OCI-LY3 (cell line): Measurements from ENCODE around the gene RXRA.

Source experiments
- H2AFZ ChIP-seq: fragments of 200-600, 300-600 bp; shearing (Covaris generic); 2 replicates; pipeline ENCODE4 v1.6.0; 2014; ENCODE audit warnings: antibody characterized with exemption, low read depth, low read length
- H3K27ac ChIP-seq: fragments of 200-600, 300-600 bp; sonication (generic); 2 replicates; pipeline ENCODE4 v1.5.1; 2014; ENCODE audit warnings: mild to moderate bottlenecking, low read length, moderate library complexity, mixed read lengths
- H3K27me3 ChIP-seq: fragments of 200-600, 300-600 bp; sonication (generic); 2 replicates; pipeline ENCODE4 v1.6.1; 2014; ENCODE audit warnings: low read depth, low read length, mixed read lengths
- H3K36me3 ChIP-seq: fragments of 200-600, 300-600 bp; sonication (generic); replicated peaks from 2 replicates; pipeline ENCODE3; 2014; ENCODE audit warnings: low read depth, low read length, mixed read lengths
- H3K4me1 ChIP-seq: fragments of 300-600, 200-600 bp; sonication (generic); 2 replicates; pipeline ENCODE4 v1.6.1; 2014; ENCODE audit warnings: low read length, mixed read lengths
- H3K4me2 ChIP-seq: fragments of 200-600, 300-600 bp; sonication (generic); 2 replicates; pipeline ENCODE4 v1.6.1; 2014; ENCODE audit warnings: low read length, mixed read lengths
- H3K4me3 ChIP-seq: fragments of 300-600, 200-600 bp; sonication (generic); 2 replicates; pipeline ENCODE4 v1.5.1; 2014; ENCODE audit warnings: antibody characterized with exemption, mild to moderate bottlenecking, low read length, moderate library complexity
- H3K79me2 ChIP-seq: fragments of 300-600, 200-600 bp; shearing (Covaris generic); 2 replicates; pipeline ENCODE4 v1.6.1; 2014; ENCODE audit warnings: mild to moderate bottlenecking, low read length, mixed read lengths
- H3K9ac ChIP-seq: fragments of 300-600, 200-600 bp; shearing (Covaris generic); 2 replicates; pipeline ENCODE4 v1.6.0; 2014; ENCODE audit warnings: mild to moderate bottlenecking, low read length, moderate library complexity
- H3K9me3 ChIP-seq: fragments of 200-600, 300-600 bp; shearing (Covaris generic); 2 replicates; pipeline ENCODE4 v1.6.1; 2014; ENCODE audit warnings: low read length, mixed read lengths; ENCODE audit not compliant: insufficient read depth
- H4K20me1 ChIP-seq: fragments of 200-600, 300-600 bp; sonication (generic); 2 replicates; pipeline ENCODE4 v1.6.1; 2016; ENCODE audit warnings: low read length, mixed read lengths; ENCODE audit not compliant: insufficient read depth
- EZH2phosphoT487 ChIP-seq: fragments of 200-600 bp; shearing (Covaris generic); IDR thresholded peaks from 2 replicates; pipeline ENCODE4 v1.6.1; 2018; ENCODE audit warnings: antibody characterized with exemption, mixed run types, low read depth
- TF ChIP-seq, protein P1 (sequence below): fragments of 200-600, 300-600 bp; sonication (generic); IDR thresholded peaks from 2 replicates; pipeline ENCODE4 v1.5.1; 2014; ENCODE audit warnings: antibody characterized with exemption, low read length, low read depth

The RXRA gene

DNA sequence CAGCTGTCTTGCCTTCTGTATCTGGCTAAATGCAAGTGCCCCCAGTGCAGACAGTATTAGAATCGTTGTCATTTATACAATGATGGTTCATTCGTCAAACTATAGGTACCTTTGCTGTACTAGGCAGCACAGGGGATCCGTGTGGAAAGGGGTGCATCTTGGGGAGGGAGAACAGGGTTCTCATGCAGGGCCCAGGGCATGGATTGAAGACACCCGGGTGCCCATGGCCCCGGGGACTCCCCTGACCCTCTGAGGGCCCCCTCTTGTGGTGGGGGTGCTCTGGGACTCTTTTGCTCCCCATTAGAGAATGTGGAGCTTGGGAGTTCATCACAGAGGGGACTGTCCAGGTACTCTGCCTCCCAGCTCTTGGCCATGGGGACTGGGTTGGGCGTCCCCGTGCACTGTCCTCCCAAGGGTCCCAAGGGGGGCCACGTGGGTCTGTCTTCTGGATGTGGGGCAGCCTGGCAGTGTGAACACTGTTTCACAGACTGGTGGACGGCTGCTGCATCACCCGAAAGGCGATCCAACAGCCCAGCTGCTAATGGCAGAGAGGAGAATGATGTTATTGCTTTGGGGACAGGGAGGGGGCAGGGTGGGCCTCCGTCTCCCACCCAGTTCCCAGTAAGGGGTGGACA lies 36.9 kb upstream of the RXRA start:
- Histone ChIP-seq H3K36me3 (no peaks in the 10 kb centered on the region), H3K4me2 (no peak overlapping the region)
- no peak for TF ChIP-seq EZH2phosphoT487
- TF ChIP-seq, protein P1, sequence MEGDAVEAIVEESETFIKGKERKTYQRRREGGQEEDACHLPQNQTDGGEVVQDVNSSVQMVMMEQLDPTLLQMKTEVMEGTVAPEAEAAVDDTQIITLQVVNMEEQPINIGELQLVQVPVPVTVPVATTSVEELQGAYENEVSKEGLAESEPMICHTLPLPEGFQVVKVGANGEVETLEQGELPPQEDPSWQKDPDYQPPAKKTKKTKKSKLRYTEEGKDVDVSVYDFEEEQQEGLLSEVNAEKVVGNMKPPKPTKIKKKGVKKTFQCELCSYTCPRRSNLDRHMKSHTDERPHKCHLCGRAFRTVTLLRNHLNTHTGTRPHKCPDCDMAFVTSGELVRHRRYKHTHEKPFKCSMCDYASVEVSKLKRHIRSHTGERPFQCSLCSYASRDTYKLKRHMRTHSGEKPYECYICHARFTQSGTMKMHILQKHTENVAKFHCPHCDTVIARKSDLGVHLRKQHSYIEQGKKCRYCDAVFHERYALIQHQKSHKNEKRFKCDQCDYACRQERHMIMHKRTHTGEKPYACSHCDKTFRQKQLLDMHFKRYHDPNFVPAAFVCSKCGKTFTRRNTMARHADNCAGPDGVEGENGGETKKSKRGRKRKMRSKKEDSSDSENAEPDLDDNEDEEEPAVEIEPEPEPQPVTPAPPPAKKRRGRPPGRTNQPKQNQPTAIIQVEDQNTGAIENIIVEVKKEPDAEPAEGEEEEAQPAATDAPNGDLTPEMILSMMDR, result no peak

DNA sequence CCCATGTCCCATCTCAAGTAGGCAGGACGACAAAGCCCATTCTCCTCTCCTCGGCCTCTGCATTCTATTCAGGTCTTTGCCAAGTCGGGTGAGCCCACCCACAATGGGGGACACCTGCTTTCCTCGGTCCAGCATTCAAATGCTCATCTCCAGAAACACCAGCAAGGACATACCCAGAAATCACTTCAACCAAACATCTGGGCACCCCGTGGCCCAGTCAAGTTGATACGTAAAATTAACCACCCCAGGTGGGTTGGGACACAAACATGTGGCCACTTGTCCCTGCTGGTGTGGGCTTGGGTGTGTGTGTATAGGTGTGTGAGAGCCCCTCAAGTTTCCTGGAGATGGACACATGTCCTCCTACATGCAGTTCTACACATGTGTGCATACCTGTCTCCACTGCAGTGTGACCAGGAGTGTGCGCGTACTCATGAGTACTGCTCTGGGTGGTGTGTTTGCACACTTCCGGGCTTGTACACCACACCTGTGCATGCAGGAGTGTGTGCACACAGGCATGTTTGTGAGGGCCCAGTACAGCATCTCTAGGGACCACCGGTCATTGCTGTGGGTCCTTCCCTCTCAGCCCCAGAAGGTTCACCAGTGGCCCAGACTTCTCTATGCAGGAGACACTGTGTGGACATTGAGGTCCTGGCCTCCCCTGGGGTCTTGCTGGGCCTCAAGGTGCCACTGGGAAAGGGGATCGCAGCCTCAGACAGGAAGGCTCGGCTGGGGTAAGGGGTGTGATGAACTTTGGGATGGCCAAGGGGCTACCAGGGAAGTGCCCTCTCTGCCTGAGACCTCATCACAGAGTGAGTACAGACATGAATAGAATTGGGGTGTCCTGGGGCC lies 35.4 kb upstream of the RXRA start:
- H3K4me1 ChIP-seq, result peaks cover 19% of the 10 kb centered on the region
- H3K4me2 ChIP-seq, result no peak overlapping the region
- H3K27ac ChIP-seq, result no peak overlapping the region
- H3K9ac ChIP-seq, result no peak overlapping the region
- no peak overlapping the region for H2AFZ ChIP-seq
- no peaks in the 10 kb centered on the region for H3K36me3 ChIP-seq
- no peaks in the 10 kb centered on the region for H3K79me2 ChIP-seq
- TF ChIP-seq EZH2phosphoT487, result no peak
- TF ChIP-seq, protein P1, result no peak
- no peaks in the 10 kb centered on the region for H3K27me3 ChIP-seq
- H4K20me1 ChIP-seq, result no peaks in the 10 kb centered on the region
- no peaks in the 10 kb centered on the region for H3K9me3 ChIP-seq
- H3K4me3 ChIP-seq, result no peak overlapping the region

More for the DNA sequence above, 36.9 kb upstream of the RXRA start:
- H3K9me3 ChIP-seq, result no peaks in the 10 kb centered on the region
- no peak overlapping the region for H3K4me3 ChIP-seq
- H4K20me1 ChIP-seq, result no peaks in the 10 kb centered on the region
- no peak overlapping the region for H2AFZ ChIP-seq
- H3K79me2 ChIP-seq, result no peaks in the 10 kb centered on the region
- peaks cover 17% of the 10 kb centered on the region for H3K4me1 ChIP-seq
- no peaks in the 10 kb centered on the region for H3K27me3 ChIP-seq
- no peak overlapping the region for H3K9ac ChIP-seq
- no peak overlapping the region for H3K27ac ChIP-seq

DNA sequence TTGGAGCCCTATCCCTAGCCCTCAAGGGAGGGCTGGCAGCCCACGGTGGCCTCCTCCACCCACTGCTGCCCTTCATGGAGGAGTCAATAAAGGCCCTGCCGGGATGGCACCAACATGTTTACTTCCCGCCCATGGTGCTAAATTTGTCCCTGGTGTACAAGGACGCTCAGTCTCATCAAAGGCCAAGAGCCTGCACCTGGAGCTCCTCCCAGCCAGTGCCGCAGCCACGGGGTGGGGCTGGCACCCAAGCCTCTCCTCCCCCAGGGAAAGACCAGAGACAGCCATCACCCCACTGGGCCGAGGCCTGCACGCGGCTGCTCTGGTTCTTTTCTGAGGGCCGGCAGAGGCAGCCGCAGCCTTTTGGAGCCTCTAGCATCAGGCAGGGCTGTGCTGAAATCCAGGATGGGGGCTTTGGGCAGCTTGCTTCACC lies 34.8 kb upstream of the RXRA start:
- Histone ChIP-seq H4K20me1 (no peaks in the 10 kb centered on the region), H3K27ac (no peak overlapping the region), H3K4me1 (peaks cover 19% of the 10 kb centered on the region), H3K4me2 (no peak overlapping the region), H3K36me3 (no peaks in the 10 kb centered on the region), H2AFZ (no peak overlapping the region), H3K9me3 (no peaks in the 10 kb centered on the region), H3K79me2 (no peaks in the 10 kb centered on the region), H3K4me3 (no peak overlapping the region), H3K27me3 (no peaks in the 10 kb centered on the region), H3K9ac (no peak overlapping the region)
- TF ChIP-seq, protein P1, result no peak
- no peak for TF ChIP-seq EZH2phosphoT487
